Upper lobe of right lung (tissue), 1 donor: Measurements from ENCODE around the gene CUL2. TPM values are rescaled to one million over a fixed set of nuclear protein-coding genes. Genes with fewer than 3 reads are reported as not detected.
A peak's percentile ranks its signal among the peaks of the same experiment; 100 is the strongest.

Experiments
- ATAC-seq: fragments of 200-7000 bp; cut with Tn5 transposase; one replicate; pipeline ENCODE4 v1.9.1; 2020; ENCODE audit warnings: mild to moderate bottlenecking, moderate library complexity
- DNase-seq: peaks from one replicate; pipeline ENCODE4 v3.0.0-alpha.2; 2020
- H3K27ac ChIP-seq: fragments of 200-600 bp; one replicate; pipeline ENCODE4 v1.8.0; 2022
- H3K27me3 ChIP-seq: fragments of 200-600 bp; one replicate; pipeline ENCODE4 v1.8.0; 2022; ENCODE audit warnings: mild to moderate bottlenecking
- H3K36me3 ChIP-seq: fragments of 200-600 bp; one replicate; pipeline ENCODE4 v1.8.0; 2022
- H3K4me1 ChIP-seq: fragments of 200-600 bp; one replicate; pipeline ENCODE4 v1.8.0; 2022
- H3K4me3 ChIP-seq: fragments of 200-600 bp; one replicate; pipeline ENCODE4 v1.8.0; 2022; ENCODE audit warnings: mild to moderate bottlenecking
- H3K9me3 ChIP-seq: fragments of 200-600 bp; one replicate; pipeline ENCODE4 v1.8.0; 2022
- intact Hi-C: fragments of 100-400 bp; cut with DNase I; formaldehyde crosslinking; loops from one replicate; pipeline ENCODE4 v1.11.0; 2022
- total RNA-seq: library from RNA; stranded (reverse); fragmentation: NEBNext Ultra II Directional; extraction: Animal tissue kit (Norgen Biotek cat#: 25700); gene quantifications from one replicate; pipeline ENCODE4 v1.2.1, GENCODE V29; 2021
- TF ChIP-seq, protein P1 (sequence below): fragments of 200-600 bp; IDR thresholded peaks from one replicate; pipeline ENCODE4 v1.8.0; 2022; ENCODE audit warnings: antibody characterized with exemption
- donor health status: DM: no; HTN: yes; CAD: no; lungs with severe emphysema.

Gene CUL2
- total RNA-seq, 1 donor from 2014 or later: 33.0 TPM

DNA sequence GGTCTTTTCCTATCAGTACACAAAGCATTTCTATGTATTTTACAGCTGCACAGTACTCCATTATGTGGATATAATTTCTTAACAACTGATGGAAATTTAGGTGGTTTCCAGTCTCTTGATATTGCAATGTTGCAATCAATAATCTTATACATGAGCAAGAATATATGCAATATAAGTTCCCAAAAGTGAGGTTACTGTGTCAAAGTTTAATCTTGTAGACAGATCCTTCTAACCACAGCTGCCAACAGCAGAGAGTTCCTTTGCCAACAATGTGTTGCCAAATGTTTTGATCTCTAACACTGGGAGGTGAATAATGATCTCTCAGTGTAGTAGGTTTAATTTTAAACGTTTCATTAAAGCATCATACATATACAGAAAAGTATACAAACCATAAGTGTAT lies 54.5 kb downstream of the CUL2 start:
- H3K27me3 ChIP-seq: no peaks in the 10 kb centered on the region
- TF ChIP-seq, protein P1, sequence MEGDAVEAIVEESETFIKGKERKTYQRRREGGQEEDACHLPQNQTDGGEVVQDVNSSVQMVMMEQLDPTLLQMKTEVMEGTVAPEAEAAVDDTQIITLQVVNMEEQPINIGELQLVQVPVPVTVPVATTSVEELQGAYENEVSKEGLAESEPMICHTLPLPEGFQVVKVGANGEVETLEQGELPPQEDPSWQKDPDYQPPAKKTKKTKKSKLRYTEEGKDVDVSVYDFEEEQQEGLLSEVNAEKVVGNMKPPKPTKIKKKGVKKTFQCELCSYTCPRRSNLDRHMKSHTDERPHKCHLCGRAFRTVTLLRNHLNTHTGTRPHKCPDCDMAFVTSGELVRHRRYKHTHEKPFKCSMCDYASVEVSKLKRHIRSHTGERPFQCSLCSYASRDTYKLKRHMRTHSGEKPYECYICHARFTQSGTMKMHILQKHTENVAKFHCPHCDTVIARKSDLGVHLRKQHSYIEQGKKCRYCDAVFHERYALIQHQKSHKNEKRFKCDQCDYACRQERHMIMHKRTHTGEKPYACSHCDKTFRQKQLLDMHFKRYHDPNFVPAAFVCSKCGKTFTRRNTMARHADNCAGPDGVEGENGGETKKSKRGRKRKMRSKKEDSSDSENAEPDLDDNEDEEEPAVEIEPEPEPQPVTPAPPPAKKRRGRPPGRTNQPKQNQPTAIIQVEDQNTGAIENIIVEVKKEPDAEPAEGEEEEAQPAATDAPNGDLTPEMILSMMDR: no peak
- no peak for DNase-seq
- intact Hi-C loops: no loop called here
- H3K27ac ChIP-seq: no peak overlapping the region
- no peak overlapping the region for H3K4me3 ChIP-seq
- H3K4me1 ChIP-seq: no peaks in the 10 kb centered on the region
- peaks cover 76% of the 10 kb centered on the region for H3K36me3 ChIP-seq
- H3K9me3 ChIP-seq: no peaks in the 10 kb centered on the region
- ATAC-seq: peak; percentile 43

DNA sequence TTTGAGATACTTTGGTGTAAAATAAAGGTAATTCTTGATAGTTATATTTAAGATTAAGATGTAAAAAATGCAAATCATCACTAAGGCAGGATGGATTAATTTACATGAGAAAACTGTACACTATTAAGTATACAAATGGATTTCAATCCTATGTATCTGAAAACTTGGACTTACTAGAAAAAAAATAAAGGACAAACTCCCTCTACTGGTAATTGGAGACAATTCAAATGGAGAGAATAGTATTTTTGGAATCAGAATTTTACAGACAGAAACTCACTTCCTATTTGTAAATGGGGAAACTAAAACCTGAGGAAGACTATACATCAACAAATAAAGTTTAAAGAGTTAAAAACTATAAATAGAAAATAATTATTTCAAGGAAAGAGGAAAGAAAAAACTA lies 62.6 kb downstream of the CUL2 start:
- TF ChIP-seq, protein P1: peak; percentile 40
- Histone ChIP-seq H3K4me1 (no peaks in the 10 kb centered on the region), H3K4me3 (no peak overlapping the region), H3K27ac (no peak overlapping the region), H3K36me3 (peaks cover 94% of the 10 kb centered on the region), H3K9me3 (no peaks in the 10 kb centered on the region), H3K27me3 (no peaks in the 10 kb centered on the region)
- DNase-seq: no peak
- ATAC-seq: no peak
- intact Hi-C loops: no loop called here

DNA sequence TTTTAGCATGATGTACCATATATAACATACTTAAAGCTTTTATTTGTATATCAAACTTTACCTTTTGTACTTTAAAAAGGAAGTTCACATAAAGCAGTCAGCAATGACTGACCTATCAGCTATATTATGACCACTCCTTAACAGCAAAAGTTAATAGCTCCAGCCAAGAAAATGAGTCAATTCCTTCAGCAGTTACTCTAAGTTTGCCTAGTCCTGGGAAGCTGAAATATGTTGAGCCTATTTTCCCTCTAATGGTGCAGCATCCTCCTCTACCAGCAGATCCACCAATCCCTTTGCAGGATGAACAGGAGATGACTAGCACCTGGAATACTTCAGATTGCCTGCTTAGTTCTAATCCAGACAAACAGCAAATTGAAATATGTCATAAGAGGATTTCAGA lies 64.2 kb downstream of the CUL2 start:
- no peaks in the 10 kb centered on the region for H3K27me3 ChIP-seq
- no peak overlapping the region for H3K4me3 ChIP-seq
- DNase-seq: no peak
- ATAC-seq: no peak
- TF ChIP-seq, protein P1: no peak
- peaks cover 77% of the 10 kb centered on the region for H3K36me3 ChIP-seq
- intact Hi-C loops: no loop called here
- no peaks in the 10 kb centered on the region for H3K9me3 ChIP-seq
- H3K4me1 ChIP-seq: no peaks in the 10 kb centered on the region
- no peak overlapping the region for H3K27ac ChIP-seq

DNA sequence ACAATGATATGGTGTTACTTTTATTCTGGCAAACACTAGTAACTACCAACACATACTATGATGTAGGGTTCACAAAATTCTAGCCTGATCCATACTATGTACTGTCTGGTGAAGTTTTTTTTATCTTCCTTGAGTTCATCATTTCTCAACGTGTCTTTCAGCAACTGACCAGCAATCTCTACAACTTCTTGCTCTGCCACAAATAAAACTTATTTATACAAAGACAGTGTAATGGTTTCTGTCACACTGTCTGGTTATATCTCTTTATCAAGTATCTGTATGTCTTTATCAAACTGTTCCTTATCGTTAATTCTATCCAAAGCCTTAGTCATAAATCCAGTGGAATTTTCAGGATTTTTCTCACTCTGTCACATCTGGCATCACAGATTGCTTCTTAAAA lies 69.7 kb downstream of the CUL2 start:
- no peak for DNase-seq
- peaks cover 43% of the 10 kb centered on the region for H3K36me3 ChIP-seq
- H3K9me3 ChIP-seq: no peaks in the 10 kb centered on the region
- H3K4me1 ChIP-seq: no peaks in the 10 kb centered on the region
- intact Hi-C loops: no loop called here
- ATAC-seq: no peak
- TF ChIP-seq, protein P1: no peak
- H3K27ac ChIP-seq: no peak overlapping the region
- H3K27me3 ChIP-seq: no peaks in the 10 kb centered on the region
- H3K4me3 ChIP-seq: no peak overlapping the region

DNA sequence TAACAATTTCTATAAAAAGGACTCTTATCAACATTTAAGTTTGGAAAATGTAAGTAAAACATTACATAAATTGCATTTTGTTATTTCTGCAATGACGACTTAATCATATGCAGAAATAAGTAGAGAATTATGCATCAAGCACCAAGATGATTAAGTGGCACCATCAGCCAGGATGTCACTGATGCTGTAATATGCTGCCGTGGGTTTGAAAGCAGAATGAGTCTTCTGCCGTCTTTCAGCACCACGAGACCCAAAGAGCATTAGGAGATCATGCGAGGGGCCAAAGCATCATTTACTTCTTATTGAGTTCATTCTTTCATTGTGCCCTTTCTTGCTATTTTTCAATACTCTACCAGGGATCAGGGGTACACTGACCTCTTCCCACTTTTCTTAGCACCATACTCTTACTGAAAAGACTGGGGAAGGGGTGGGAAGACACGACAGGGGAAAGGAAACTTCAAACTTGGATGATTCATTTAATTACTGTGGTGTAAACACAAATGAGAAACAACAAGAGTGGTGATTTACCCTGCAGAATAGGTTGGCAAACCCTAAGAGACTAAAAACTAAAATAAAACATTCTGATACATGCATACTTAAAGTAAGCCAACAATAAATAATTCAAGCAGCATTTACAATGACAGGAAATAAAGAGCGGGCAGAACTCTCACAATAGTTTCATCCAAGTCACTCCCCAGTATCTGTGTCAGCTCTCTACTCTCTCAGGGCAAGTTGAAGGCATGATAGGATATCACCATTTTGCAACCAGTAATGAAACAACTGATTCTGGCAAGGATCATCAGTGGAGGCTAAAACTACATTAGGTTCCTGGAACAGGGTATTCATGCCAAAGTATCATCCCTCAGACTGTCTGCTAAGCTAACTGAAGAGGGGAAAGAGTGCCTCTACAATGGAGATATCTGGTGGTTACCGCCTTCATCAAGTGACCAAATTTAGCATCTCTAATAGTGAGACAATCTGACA lies 70.8 kb downstream of the CUL2 start:
- H3K36me3 ChIP-seq: peaks cover 34% of the 10 kb centered on the region
- TF ChIP-seq, protein P1: no peak
- intact Hi-C loops: no loop called here

More for the DNA sequence above, 70.8 kb downstream of the CUL2 start:
- Histone ChIP-seq H3K27ac (no peak overlapping the region), H3K27me3 (no peaks in the 10 kb centered on the region), H3K4me3 (no peak overlapping the region), H3K9me3 (no peaks in the 10 kb centered on the region), H3K4me1 (no peaks in the 10 kb centered on the region)
- ATAC-seq (no peak), DNase-seq (no peak)
